Type B pancreatic cell (in vitro differentiated cells): Measurements from ENCODE around the gene TRIM33. TPM values are rescaled to one million over a fixed set of nuclear protein-coding genes. Genes with fewer than 3 reads are reported as not detected.
"Not testable (repeated sequence)": the region's sequence is repeated elsewhere in the genome, so short reads cannot be mapped to it uniquely, and the experiment has no call there.

Source experiments
- DNase-seq: peaks from one replicate; pipeline ENCODE4 v3.0.0; 2021; ENCODE audit warnings: mixed read lengths; ENCODE audit not compliant: unreplicated experiment; ENCODE audit errors: extremely low spot score
- H3K27ac Mint-ChIP-seq: 2 replicates; pipeline ENCODE4 v1.8.0; 2021; ENCODE audit warnings: mild to moderate bottlenecking, mixed read lengths
- H3K27me3 Mint-ChIP-seq: 2 replicates; pipeline ENCODE4 v1.8.0; 2021; ENCODE audit warnings: mixed read lengths
- H3K36me3 Mint-ChIP-seq: 2 replicates; pipeline ENCODE4 v1.8.0; 2021; ENCODE audit warnings: mixed read lengths
- H3K4me1 Mint-ChIP-seq: one replicate; pipeline ENCODE4 v1.8.0; 2021; ENCODE audit warnings: mixed read lengths; ENCODE audit not compliant: unreplicated experiment
- H3K4me3 Mint-ChIP-seq: 2 replicates; pipeline ENCODE4 v1.8.0; 2021; ENCODE audit warnings: mild to moderate bottlenecking, mixed read lengths
- H3K9me3 Mint-ChIP-seq: 2 replicates; pipeline ENCODE4 v1.8.0; 2021; ENCODE audit warnings: mixed read lengths
- CTCF ChIP-seq: fragments of 200-600 bp; sonication (generic); conservative IDR thresholded peaks from 2 replicates; pipeline ENCODE4 v1.5.0; 2021; ENCODE audit warnings: antibody characterized with exemption, mild to moderate bottlenecking
- total RNA-seq: library from RNA; stranded (reverse); gene quantifications from 2 replicates; pipeline ENCODE4 v1.2.1, GENCODE V29; 2021; ENCODE audit warnings: low replicate concordance

The TRIM33 gene
- total RNA-seq, 1 donor from 2014 or later, result 46.6 TPM

GRCh38 chr1:114379987-114380386 is 131.0 kb downstream of the TRIM33 start:
- no peak for DNase-seq
- Mint-ChIP-seq H3K4me1 (no peaks in the 10 kb centered on the region), H3K9me3 (peaks cover 8% of the 10 kb centered on the region), H3K4me3 (no peak overlapping the region), H3K27me3 (no peaks in the 10 kb centered on the region), H3K27ac (no peak overlapping the region), H3K36me3 (no peaks in the 10 kb centered on the region)
- TF ChIP-seq CTCF, result no peak

GRCh38 chr1:114379358-114379757 is 131.6 kb downstream of the TRIM33 start:
- H3K9me3 Mint-ChIP-seq, result peaks cover 8% of the 10 kb centered on the region
- no peaks in the 10 kb centered on the region for H3K36me3 Mint-ChIP-seq
- no peak overlapping the region for H3K4me3 Mint-ChIP-seq
- DNase-seq, result no peak
- no peaks in the 10 kb centered on the region for H3K27me3 Mint-ChIP-seq
- H3K27ac Mint-ChIP-seq, result no peak overlapping the region
- TF ChIP-seq CTCF, result no peak
- H3K4me1 Mint-ChIP-seq, result no peaks in the 10 kb centered on the region

- Mint-ChIP-seq H3K27ac (no peak overlapping the region), H3K4me1 (no peaks in the 10 kb centered on the region), H3K9me3 (peaks cover 8% of the 10 kb centered on the region), H3K36me3 (no peaks in the 10 kb centered on the region), H3K27me3 (no peaks in the 10 kb centered on the region), H3K4me3 (no peak overlapping the region)
- no peak for TF ChIP-seq CTCF
- no peak for DNase-seq
Observed at GRCh38 chr1:114377356-114377755, 133.6 kb downstream of the TRIM33 start.

GRCh38 chr1:114369930-114370329 is 141.1 kb downstream of the TRIM33 start:
- no peak for TF ChIP-seq CTCF
- no peaks in the 10 kb centered on the region for H3K4me1 Mint-ChIP-seq
- H3K4me3 Mint-ChIP-seq, result no peak overlapping the region
- no peaks in the 10 kb centered on the region for H3K36me3 Mint-ChIP-seq
- H3K9me3 Mint-ChIP-seq, result no peaks in the 10 kb centered on the region
- H3K27ac Mint-ChIP-seq, result no peak overlapping the region
- DNase-seq, result no peak
- peaks cover 3% of the 10 kb centered on the region for H3K27me3 Mint-ChIP-seq

GRCh38 chr1:114369266-114369919 is 141.6 kb downstream of the TRIM33 start:
- not testable (repeated sequence) for H3K9me3 Mint-ChIP-seq, H3K27ac Mint-ChIP-seq, H3K36me3 Mint-ChIP-seq, DNase-seq, H3K4me1 Mint-ChIP-seq, H3K4me3 Mint-ChIP-seq, H3K27me3 Mint-ChIP-seq

- Mint-ChIP-seq H3K9me3 (peaks cover 1% of the 10 kb centered on the region), H3K4me1 (no peaks in the 10 kb centered on the region), H3K4me3 (no peak overlapping the region), H3K27me3 (peaks cover 3% of the 10 kb centered on the region), H3K27ac (no peak overlapping the region), H3K36me3 (no peaks in the 10 kb centered on the region)
- no peak for TF ChIP-seq CTCF
- DNase-seq, result no peak
Observed at GRCh38 chr1:114368560-114369255, 142.3 kb downstream of the TRIM33 start.
